DOHH2 (cell line): Measurements from ENCODE around the gene ATP2A3.

Experiments used
- H3F3A ChIP-seq: fragments of 200-600 bp; sonication (generic), shearing (Covaris generic); 2 replicates; pipeline ENCODE4 v1.6.0; 2016; ENCODE audit warnings: antibody characterized with exemption, mild to moderate bottlenecking; ENCODE audit not compliant: control insufficient read depth, insufficient read depth
- H3K27ac ChIP-seq: fragments of 200-600 bp; sonication (generic); 2 replicates; pipeline ENCODE4 v1.5.1; 2014; ENCODE audit warnings: low read depth, mild to moderate bottlenecking, low read length, moderate library complexity
- H3K27me3 ChIP-seq: fragments of 200-600 bp; sonication (generic); 2 replicates; pipeline ENCODE4 v1.6.1; 2014; ENCODE audit warnings: mild to moderate bottlenecking, low read length, mixed read lengths; ENCODE audit not compliant: control insufficient read depth
- H3K36me3 ChIP-seq: fragments of 200-600 bp; sonication (generic); 2 replicates; pipeline ENCODE4 v1.6.1; 2014; ENCODE audit warnings: mild to moderate bottlenecking, low read length, moderate library complexity, mixed read lengths; ENCODE audit not compliant: control insufficient read depth
- H3K4me1 ChIP-seq: fragments of 200-600 bp; sonication (generic); 2 replicates; pipeline ENCODE4 v1.6.1; 2014; ENCODE audit warnings: mild to moderate bottlenecking, low read length, mixed read lengths; ENCODE audit not compliant: control insufficient read depth
- H3K4me2 ChIP-seq: fragments of 200-600 bp; sonication (generic); 2 replicates; pipeline ENCODE4 v1.6.0; 2014; ENCODE audit warnings: mild to moderate bottlenecking, low read length, moderate library complexity
- H3K4me3 ChIP-seq: fragments of 200-600 bp; sonication (generic); 2 replicates; pipeline ENCODE4 v1.5.1; 2014; ENCODE audit warnings: mild to moderate bottlenecking, low read length, mixed read lengths
- H3K79me2 ChIP-seq: fragments of 200-600 bp; sonication (generic); 2 replicates; pipeline ENCODE4 v1.6.1; 2014; ENCODE audit warnings: mild to moderate bottlenecking, low read length, mixed read lengths; ENCODE audit not compliant: control insufficient read depth
- H3K9me2 ChIP-seq: fragments of 200-600 bp; sonication (generic); replicated peaks from 2 replicates; pipeline ENCODE4 v1.6.1; 2014; ENCODE audit warnings: mild to moderate bottlenecking, low read length, mixed read lengths; ENCODE audit not compliant: control insufficient read depth
- H3K9me3 ChIP-seq: fragments of 200-600 bp; sonication (generic); 2 replicates; pipeline ENCODE4 v1.6.1; 2014; ENCODE audit warnings: antibody characterized with exemption, low read length, mixed read lengths; ENCODE audit not compliant: control insufficient read depth, insufficient read depth
- H4K20me1 ChIP-seq: fragments of 200-600 bp; sonication (generic); 2 replicates; pipeline ENCODE4 v1.6.0; 2014; ENCODE audit warnings: low read depth, mild to moderate bottlenecking, antibody characterized with exemption, low read length, moderate library complexity; ENCODE audit not compliant: control insufficient read depth, insufficient read depth
- EZH2phosphoT487 ChIP-seq: fragments of 200-600 bp; sonication (generic); IDR thresholded peaks from 2 replicates; pipeline ENCODE4 v1.6.1; 2017; ENCODE audit warnings: borderline replicate concordance, mild to moderate bottlenecking, antibody characterized with exemption, low read length, moderate library complexity, mixed read lengths
- TF ChIP-seq, protein P1 (sequence below): fragments of 200-600 bp; sonication (generic); IDR thresholded peaks from one replicate; pipeline ENCODE4 v1.5.1; 2014; ENCODE audit warnings: antibody characterized with exemption, mild to moderate bottlenecking, low read depth, low read length; ENCODE audit not compliant: poor library complexity, severe bottlenecking

The ATP2A3 gene

DNA sequence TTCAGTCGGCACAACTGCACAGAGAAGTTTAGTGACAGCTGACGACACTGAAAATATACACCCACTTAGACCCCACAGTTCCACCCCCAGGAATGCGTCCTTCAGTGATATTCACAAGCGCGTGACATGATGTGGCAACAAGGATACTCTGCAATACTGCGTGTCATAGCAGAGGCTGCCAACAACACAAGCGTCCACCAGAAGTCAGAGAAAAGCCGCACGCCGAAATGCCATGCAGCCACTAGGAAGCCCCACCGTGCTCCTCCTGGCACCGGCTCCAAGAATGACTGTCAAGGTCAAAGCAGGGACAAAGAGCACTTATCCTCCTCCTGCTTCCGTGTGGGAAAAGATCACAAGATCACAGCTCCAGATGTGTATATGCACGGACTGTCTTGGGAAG lies 3.5 kb downstream of the ATP2A3 start:
- H3F3A ChIP-seq = peaks cover 24% of the 10 kb centered on the region
- peak overlapping the region; percentile 99 for H3K27ac ChIP-seq
- TF ChIP-seq, protein P1, sequence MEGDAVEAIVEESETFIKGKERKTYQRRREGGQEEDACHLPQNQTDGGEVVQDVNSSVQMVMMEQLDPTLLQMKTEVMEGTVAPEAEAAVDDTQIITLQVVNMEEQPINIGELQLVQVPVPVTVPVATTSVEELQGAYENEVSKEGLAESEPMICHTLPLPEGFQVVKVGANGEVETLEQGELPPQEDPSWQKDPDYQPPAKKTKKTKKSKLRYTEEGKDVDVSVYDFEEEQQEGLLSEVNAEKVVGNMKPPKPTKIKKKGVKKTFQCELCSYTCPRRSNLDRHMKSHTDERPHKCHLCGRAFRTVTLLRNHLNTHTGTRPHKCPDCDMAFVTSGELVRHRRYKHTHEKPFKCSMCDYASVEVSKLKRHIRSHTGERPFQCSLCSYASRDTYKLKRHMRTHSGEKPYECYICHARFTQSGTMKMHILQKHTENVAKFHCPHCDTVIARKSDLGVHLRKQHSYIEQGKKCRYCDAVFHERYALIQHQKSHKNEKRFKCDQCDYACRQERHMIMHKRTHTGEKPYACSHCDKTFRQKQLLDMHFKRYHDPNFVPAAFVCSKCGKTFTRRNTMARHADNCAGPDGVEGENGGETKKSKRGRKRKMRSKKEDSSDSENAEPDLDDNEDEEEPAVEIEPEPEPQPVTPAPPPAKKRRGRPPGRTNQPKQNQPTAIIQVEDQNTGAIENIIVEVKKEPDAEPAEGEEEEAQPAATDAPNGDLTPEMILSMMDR = no peak
- no peak for TF ChIP-seq EZH2phosphoT487
- H3K9me3 ChIP-seq = no peaks in the 10 kb centered on the region
- peaks cover 49% of the 10 kb centered on the region for H4K20me1 ChIP-seq
- H3K9me2 ChIP-seq = no peaks in the 10 kb centered on the region
- H3K4me2 ChIP-seq = peak overlapping the region; percentile 100
- peaks cover 72% of the 10 kb centered on the region for H3K36me3 ChIP-seq
- peaks cover 82% of the 10 kb centered on the region for H3K79me2 ChIP-seq
- peak overlapping the region; percentile 98 for H3K4me3 ChIP-seq
- H3K27me3 ChIP-seq = no peaks in the 10 kb centered on the region
- H3K4me1 ChIP-seq = peaks cover 64% of the 10 kb centered on the region

DNA sequence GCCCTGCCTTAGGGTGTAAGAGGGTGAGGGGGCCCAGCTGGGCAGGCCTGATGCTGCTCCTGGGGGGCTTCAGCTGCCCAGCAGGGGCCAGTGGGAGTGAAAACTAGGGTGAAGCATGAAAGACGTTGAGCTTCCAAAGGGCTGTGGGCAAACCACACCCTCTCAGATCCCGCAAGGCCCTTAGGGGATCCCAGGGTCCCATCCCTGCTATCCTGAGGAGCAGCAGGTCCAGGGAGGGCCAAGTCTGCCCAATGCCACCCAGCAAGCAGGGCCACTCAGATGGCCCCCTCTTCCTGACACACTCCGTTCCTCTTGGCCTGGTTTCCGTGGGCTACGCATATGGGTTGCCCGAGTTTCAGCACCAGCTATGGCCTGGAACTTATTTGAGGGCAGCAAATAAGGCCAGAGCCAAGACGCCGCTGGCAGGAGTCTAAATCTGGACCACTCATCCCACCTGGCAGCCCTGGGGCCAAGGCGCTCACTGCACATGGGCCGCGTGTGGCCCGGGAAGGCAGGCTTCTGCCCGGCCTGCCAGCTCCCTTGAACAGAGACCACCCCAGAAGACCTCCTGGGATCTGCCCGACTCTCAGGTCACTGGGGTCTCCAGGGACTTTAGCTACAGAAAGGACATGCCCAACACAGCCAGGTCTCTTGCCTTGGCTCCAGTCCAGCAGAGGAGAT lies 4.2 kb downstream of the ATP2A3 start:
- Histone ChIP-seq H3K4me2 (peak overlapping the region; percentile 100), H4K20me1 (peaks cover 49% of the 10 kb centered on the region), H3K9me3 (no peaks in the 10 kb centered on the region), H3K4me1 (peaks cover 57% of the 10 kb centered on the region), H3K27me3 (no peaks in the 10 kb centered on the region), H3K27ac (peak overlapping the region; percentile 99), H3K36me3 (peaks cover 77% of the 10 kb centered on the region), H3F3A (peaks cover 21% of the 10 kb centered on the region), H3K9me2 (no peaks in the 10 kb centered on the region), H3K4me3 (peak overlapping the region; percentile 98), H3K79me2 (peaks cover 88% of the 10 kb centered on the region)
- TF ChIP-seq, protein P1 = no peak
- TF ChIP-seq EZH2phosphoT487 = no peak

- Histone ChIP-seq H3K4me2 (peak overlapping the region; percentile 100), H3K79me2 (peaks cover 93% of the 10 kb centered on the region), H3K4me3 (peak overlapping the region; percentile 16; the same call in 1 of the 2 replicates), H3K36me3 (peaks cover 83% of the 10 kb centered on the region), H3K27me3 (no peaks in the 10 kb centered on the region), H4K20me1 (peaks cover 49% of the 10 kb centered on the region), H3K27ac (peak overlapping the region; percentile 99), H3K4me1 (peaks cover 53% of the 10 kb centered on the region), H3K9me3 (no peaks in the 10 kb centered on the region), H3F3A (peaks cover 18% of the 10 kb centered on the region), H3K9me2 (no peaks in the 10 kb centered on the region)
- no peak for TF ChIP-seq EZH2phosphoT487
- TF ChIP-seq, protein P1 = no peak
Observed at GRCh38 chr17:3959295-3959899, 4.8 kb downstream of the ATP2A3 start.
